Muscle layer of colon (tissue), 2 donors: ENCODE results near the gene RASGRP4.
A peak's percentile ranks its signal among the peaks of the same experiment; 100 is the strongest.

Source experiments
- H3K27ac ChIP-seq: one replicate; pipeline ENCODE4 v1.7.0; 2013; ENCODE audit warnings: low read depth, mild to moderate bottlenecking, low read length, moderate library complexity
- H3K27me3 ChIP-seq, 2 donors: one replicate each; pipeline ENCODE4 v1.7.0; 2013; ENCODE audit warnings: low read length in 2 of 2, mild to moderate bottlenecking in 2 of 2; ENCODE audit not compliant: insufficient read depth in 2 of 2, control insufficient read depth in 1 of 2
- H3K36me3 ChIP-seq: one replicate; pipeline ENCODE4 v1.7.0; 2013; ENCODE audit warnings: mild to moderate bottlenecking, low read length; ENCODE audit not compliant: insufficient read depth
- H3K4me1 ChIP-seq: one replicate; pipeline ENCODE4 v1.7.0; 2013; ENCODE audit warnings: mild to moderate bottlenecking, low read length; ENCODE audit not compliant: insufficient read depth
- H3K4me3 ChIP-seq, 2 donors: one replicate each; pipeline ENCODE4 v1.7.0; 2013; ENCODE audit warnings: low read length in 2 of 2, low read depth in 1 of 2, mild to moderate bottlenecking in 1 of 2, moderate library complexity in 1 of 2
- H3K9ac ChIP-seq: one replicate; pipeline ENCODE4 v1.7.0; 2013; ENCODE audit warnings: low read length
- H3K9me3 ChIP-seq: one replicate; pipeline ENCODE4 v1.7.0; 2013; ENCODE audit warnings: mild to moderate bottlenecking, low read length
- donor health status: abdominal sarcoma.
- donor health status: Adenocarcinoma of cecum.

The RASGRP4 gene

GRCh38 chr19:38362076-38362945, 63.7 kb downstream of the RASGRP4 start:
- Histone ChIP-seq H3K4me3 (peak overlapping the region in 1 of 2 donors; percentile 42), H3K4me1 (peaks cover 12% of the 10 kb centered on the region), H3K36me3 (no peaks in the 10 kb centered on the region), H3K9ac (no peak overlapping the region), H3K27ac (no peak overlapping the region), H3K27me3 (peaks cover 15 to 49% of the 10 kb centered on the region in 2 donors), H3K9me3 (no peaks in the 10 kb centered on the region)

- Histone ChIP-seq H3K36me3 (no peaks in the 10 kb centered on the region), H3K9me3 (no peaks in the 10 kb centered on the region), H3K9ac (no peak overlapping the region), H3K27ac (no peak overlapping the region), H3K4me3 (peak overlapping the region; percentile 41 to 42), H3K4me1 (peaks cover 12% of the 10 kb centered on the region), H3K27me3 (peaks cover 15 to 54% of the 10 kb centered on the region in 2 donors)
Observed at GRCh38 chr19:38361633-38362075, 64.4 kb downstream of the RASGRP4 start.

GRCh38 chr19:38360839-38361631, 65.0 kb downstream of the RASGRP4 start:
- Histone ChIP-seq H3K4me3 (peak overlapping the region; percentile 41 to 42), H3K27ac (no peak overlapping the region), H3K27me3 (peaks cover 15 to 60% of the 10 kb centered on the region in 2 donors), H3K9ac (no peak overlapping the region), H3K36me3 (no peaks in the 10 kb centered on the region), H3K9me3 (no peaks in the 10 kb centered on the region), H3K4me1 (peaks cover 12% of the 10 kb centered on the region)

GRCh38 chr19:38360351-38360750, 65.7 kb downstream of the RASGRP4 start:
- Histone ChIP-seq H3K27ac (no peak overlapping the region), H3K36me3 (no peaks in the 10 kb centered on the region), H3K4me3 (no peak overlapping the region), H3K4me1 (peaks cover 12% of the 10 kb centered on the region), H3K27me3 (peaks cover 15 to 56% of the 10 kb centered on the region in 2 donors), H3K9me3 (no peaks in the 10 kb centered on the region), H3K9ac (no peak overlapping the region)

- Histone ChIP-seq H3K9ac (no peak overlapping the region), H3K27ac (no peak overlapping the region), H3K36me3 (no peaks in the 10 kb centered on the region), H3K4me1 (peaks cover 12% of the 10 kb centered on the region), H3K27me3 (peaks cover 15 to 54% of the 10 kb centered on the region in 2 donors), H3K4me3 (no peak overlapping the region), H3K9me3 (no peaks in the 10 kb centered on the region)
Observed at GRCh38 chr19:38359242-38360021, 66.6 kb downstream of the RASGRP4 start.
